Stomach (tissue), 4 donors: ENCODE results near the gene GNAT2.

Source experiments
- CTCF ChIP-seq, 7 experiments: fragments of 450-650 bp in 4 of 7; fragments of 200-600 bp in 3 of 7; sonication (generic) in 3 of 7; IDR thresholded peaks; one replicate each; pipeline ENCODE4 v1.5.1; 2016 to 2019; ENCODE audit warnings: antibody characterized with exemption in 7 of 7, control low read depth in 2 of 7, mild to moderate bottlenecking in 1 of 7
- EP300 ChIP-seq: sonication (generic); formaldehyde crosslinking; IDR thresholded peaks from one replicate; pipeline ENCODE4 v1.6.1; 2017; ENCODE audit warnings: antibody characterized with exemption
- POLR2A ChIP-seq, 4 donors: fragments of 450-650 bp; IDR thresholded peaks; one replicate each; pipeline ENCODE4 v1.6.1; 2016; ENCODE audit warnings: antibody characterized with exemption in 4 of 4, control low read depth in 2 of 4, mild to moderate bottlenecking in 1 of 4, moderate library complexity in 1 of 4

GRCh38 chr1:109559995-109560394 is 59.4 kb downstream of the GNAT2 start:
- no peak for TF ChIP-seq CTCF (IDR thresholded peaks at IDR 0.05)
- TF ChIP-seq EP300 = no peak
- TF ChIP-seq POLR2A (IDR thresholded peaks at IDR 0.05) = no peak
